Lung (tissue), 12 donors: ENCODE data around the gene PABPN1. TPM values are rescaled to one million over a fixed set of nuclear protein-coding genes. Genes with fewer than 3 reads are reported as not detected.
A peak's percentile ranks its signal among the peaks of the same experiment; 100 is the strongest.

Source experiments
- ATAC-seq: fragments of 200-7000 bp; cut with Tn5 transposase; one replicate; pipeline ENCODE4 v1.9.1; 2020; ENCODE audit warnings: moderate number of reproducible peaks; ENCODE audit not compliant: insufficient read depth, low FRiP score
- DNase-seq, 3 donors: peaks; one replicate each; pipeline ENCODE4 v3.0.0-alpha.2; 2013 to 2017
- H3K27ac ChIP-seq, 2 donors: one replicate each; pipeline ENCODE4 v1.5.1; 2013; ENCODE audit warnings: mild to moderate bottlenecking in 2 of 2, moderate library complexity in 2 of 2, control low read depth in 1 of 2, inconsistent platforms in 1 of 2, low read depth in 1 of 2, low read length in 1 of 2
- H3K27me3 ChIP-seq, 3 donors: one replicate each; pipeline ENCODE4 v1.5.1; 2013; ENCODE audit warnings: low read length in 2 of 3; ENCODE audit not compliant: control insufficient read depth in 3 of 3, insufficient read depth in 3 of 3
- H3K36me3 ChIP-seq, 4 donors: one replicate each; pipeline ENCODE4 v1.5.1; 2013; ENCODE audit warnings: low read length in 4 of 4, mild to moderate bottlenecking in 1 of 4, moderate library complexity in 1 of 4; ENCODE audit not compliant: control insufficient read depth in 4 of 4, insufficient read depth in 4 of 4
- H3K4me1 ChIP-seq, 5 donors: one replicate each; pipeline ENCODE4 v1.5.1; 2013; ENCODE audit warnings: low read length in 5 of 5, mild to moderate bottlenecking in 2 of 5, moderate library complexity in 1 of 5; ENCODE audit not compliant: control insufficient read depth in 5 of 5, insufficient read depth in 5 of 5
- H3K4me3 ChIP-seq: one replicate; pipeline ENCODE4 v1.5.1; 2013; ENCODE audit warnings: mild to moderate bottlenecking, control low read depth, moderate library complexity
- H3K9ac ChIP-seq, 2 donors: one replicate each; pipeline ENCODE4 v1.5.1; 2013; ENCODE audit warnings: low read length in 2 of 2, control low read depth in 1 of 2; ENCODE audit not compliant: insufficient read depth in 1 of 2
- H3K9me3 ChIP-seq, 4 donors: one replicate each; pipeline ENCODE4 v1.5.1; 2013; ENCODE audit warnings: low read length in 3 of 4, mild to moderate bottlenecking in 1 of 4, moderate library complexity in 1 of 4; ENCODE audit not compliant: control insufficient read depth in 4 of 4, insufficient read depth in 3 of 4
- WGBS, 2 donors: extraction: QIAGEN DNeasy Blood & Tissue Kit; methylation state at CpG; one replicate each; pipeline ENCODE4 v1.1.7; 2013; 5-methylcytosine and 5-hydroxymethylcytosine counted together
- polyA plus RNA-seq, 2 donors: library from polyadenylated mRNA; stranded (reverse); fragments of 200-250 nt; gene quantifications; one replicate each; pipeline ENCODE4 v1.2.1, GENCODE V29; 2013
- total RNA-seq, 2 donors: library from RNA; depleted of rRNA in 1 of 2; stranded (reverse); fragments of >200 nt in 1 of 2; gene quantifications; one replicate each; pipeline ENCODE4 v1.2.1, GENCODE V29; 2014 to 2021
- TF ChIP-seq, protein P1 (sequence below): IDR thresholded peaks from 2 replicates; pipeline ENCODE4 v1.5.1; 2012; ENCODE audit warnings: mild to moderate bottlenecking; ENCODE audit errors: control extremely low read depth, extremely low read depth
- donor health status: control.
- donor health status: control.
- donor health status: Bipolar disorder and iron deficiency.
- donor health status: healthy.
- donor health status: DM: yes; HTN: yes; CAD: no.

Gene PABPN1
- total and polyA plus RNA-seq, 4 donors: 66.0 to 183 (median 103) TPM

DNA sequence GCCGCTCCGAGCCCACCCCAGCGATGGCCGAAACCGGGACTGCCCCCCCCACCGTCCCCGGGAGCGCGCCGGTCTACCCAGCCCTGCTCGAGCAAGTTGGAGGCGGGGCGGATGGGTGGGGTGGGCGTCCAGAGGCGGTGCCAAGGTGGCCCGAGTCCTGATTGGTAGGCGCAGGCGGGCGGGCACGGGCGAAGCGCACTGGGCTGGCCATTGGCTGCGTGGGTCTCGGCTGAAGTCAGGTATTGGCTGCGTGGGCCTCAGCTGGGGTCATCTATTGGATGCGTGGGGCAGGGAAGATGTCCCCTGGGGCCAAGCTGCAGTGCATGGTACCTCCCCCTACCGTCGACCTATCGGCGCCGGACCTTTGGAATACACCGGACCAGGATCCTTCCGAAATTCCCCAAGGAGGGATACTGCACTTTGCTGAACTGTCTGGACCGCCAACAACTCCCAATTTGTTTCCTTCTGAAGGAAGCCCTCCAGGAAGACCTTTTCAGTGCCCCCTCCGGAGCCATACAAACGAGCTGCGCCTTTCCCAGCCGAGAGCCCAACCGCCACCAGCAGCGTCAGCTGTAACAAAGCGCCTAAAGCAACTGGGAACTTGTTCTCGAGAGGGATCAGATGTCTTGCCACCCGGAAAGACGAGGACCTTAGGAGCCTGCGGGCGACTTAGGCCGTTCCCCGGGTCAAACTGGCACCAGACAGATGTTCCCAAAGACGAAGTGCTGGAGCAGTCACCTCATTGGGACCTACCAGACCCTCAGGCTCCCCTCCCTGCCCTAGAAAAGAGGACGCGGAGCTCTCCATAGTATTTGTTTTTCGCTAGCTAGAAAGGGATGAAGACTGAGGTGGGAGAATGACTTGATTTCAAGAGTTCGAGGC is 35.0 kb upstream of the PABPN1 start, which contains the start of gene HOMEZ:
TSS of gene HOMEZ (minus strand) at position 113 of the 882 bp plus-strand sequence. CDS start 180 bp downstream, outside the sequence.
- H3K9me3 ChIP-seq: no peaks in the 10 kb centered on the region
- H3K27me3 ChIP-seq: no peaks in the 10 kb centered on the region
- peak within 1 kb of the TSS; percentile 77 for H3K4me3 ChIP-seq
- DNase-seq (peak; percentile 99), ATAC-seq (peak; percentile 99)
- TF ChIP-seq, protein P1, sequence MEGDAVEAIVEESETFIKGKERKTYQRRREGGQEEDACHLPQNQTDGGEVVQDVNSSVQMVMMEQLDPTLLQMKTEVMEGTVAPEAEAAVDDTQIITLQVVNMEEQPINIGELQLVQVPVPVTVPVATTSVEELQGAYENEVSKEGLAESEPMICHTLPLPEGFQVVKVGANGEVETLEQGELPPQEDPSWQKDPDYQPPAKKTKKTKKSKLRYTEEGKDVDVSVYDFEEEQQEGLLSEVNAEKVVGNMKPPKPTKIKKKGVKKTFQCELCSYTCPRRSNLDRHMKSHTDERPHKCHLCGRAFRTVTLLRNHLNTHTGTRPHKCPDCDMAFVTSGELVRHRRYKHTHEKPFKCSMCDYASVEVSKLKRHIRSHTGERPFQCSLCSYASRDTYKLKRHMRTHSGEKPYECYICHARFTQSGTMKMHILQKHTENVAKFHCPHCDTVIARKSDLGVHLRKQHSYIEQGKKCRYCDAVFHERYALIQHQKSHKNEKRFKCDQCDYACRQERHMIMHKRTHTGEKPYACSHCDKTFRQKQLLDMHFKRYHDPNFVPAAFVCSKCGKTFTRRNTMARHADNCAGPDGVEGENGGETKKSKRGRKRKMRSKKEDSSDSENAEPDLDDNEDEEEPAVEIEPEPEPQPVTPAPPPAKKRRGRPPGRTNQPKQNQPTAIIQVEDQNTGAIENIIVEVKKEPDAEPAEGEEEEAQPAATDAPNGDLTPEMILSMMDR: no peak
- H3K9ac ChIP-seq: peak within 1 kb of the TSS; percentile 74 to 87
- 0 to 1% methylated on average over 51 to 53 of the region's 53 CpGs for WGBS, 2 donors
- H3K36me3 ChIP-seq: peaks cover 0 to 4% (median 0%) of the 10 kb centered on the region in 4 donors
- peaks cover 3 to 14% (median 8%) of the 10 kb centered on the region in 5 donors for H3K4me1 ChIP-seq
- H3K27ac ChIP-seq: peak within 1 kb of the TSS; percentile 94 to 97

GRCh38 chr14:23286902-23287479 is 34.3 kb upstream of the PABPN1 start:
- WGBS, 2 donors: 51 to 53% methylated on average over 6 of the region's 6 CpGs
- H3K4me3 ChIP-seq: no peak overlapping the region

DNA sequence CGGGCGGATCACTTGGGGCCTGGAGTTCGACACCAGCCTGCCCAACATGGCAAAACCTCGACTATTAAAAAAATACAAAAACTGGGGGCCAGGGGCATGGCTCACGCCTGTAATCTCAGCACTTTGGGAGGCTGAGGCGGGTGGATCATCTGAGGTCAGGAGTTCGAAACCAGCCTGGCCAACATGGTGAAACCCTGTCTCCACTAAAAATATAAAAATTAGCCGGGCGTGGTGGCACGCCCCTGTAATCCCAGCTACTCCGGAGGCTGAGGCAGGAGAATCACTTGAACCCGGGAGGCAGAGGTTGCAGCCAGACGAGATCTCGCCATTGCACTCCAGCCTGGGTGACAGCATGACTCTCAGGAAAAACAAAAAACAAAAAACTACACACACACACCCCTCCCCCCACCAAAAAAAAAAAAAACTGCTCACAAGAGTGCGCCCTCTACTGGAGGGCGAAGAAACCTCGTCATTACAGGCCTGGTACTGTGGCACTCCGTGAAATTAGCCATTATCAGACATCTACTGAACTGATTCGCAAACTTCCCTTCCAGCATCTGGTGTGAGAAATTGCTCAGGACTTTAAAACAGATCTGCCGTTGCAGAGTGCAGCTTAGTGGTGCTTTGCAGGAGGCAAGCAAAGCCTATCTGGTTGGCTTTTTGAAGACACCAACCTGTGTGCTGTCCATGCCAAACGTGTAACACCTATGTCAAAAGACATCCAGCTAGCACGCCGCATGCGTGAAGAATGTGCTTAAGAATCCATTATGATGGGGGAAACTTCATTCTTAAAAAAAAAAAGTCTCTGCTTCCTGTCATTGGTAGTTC is 26.3 kb upstream of the PABPN1 start:
- peak overlapping the region in 1 of 2 donors; percentile 23 for H3K9ac ChIP-seq
- H3K27me3 ChIP-seq: peaks cover 0 to 10% (median 0%) of the 10 kb centered on the region in 3 donors
- H3K27ac ChIP-seq: no peak overlapping the region
- peaks cover 1 to 7% (median 3%) of the 10 kb centered on the region in 5 donors for H3K4me1 ChIP-seq
- 28 to 29% methylated on average over 24 of the region's 24 CpGs for WGBS, 2 donors
- H3K4me3 ChIP-seq: no peak overlapping the region
- ATAC-seq (peak; percentile 60), DNase-seq (peak; percentile 52 to 69 (median 69))
- H3K9me3 ChIP-seq: no peaks in the 10 kb centered on the region
- TF ChIP-seq, protein P1: peak; percentile 59
- H3K36me3 ChIP-seq: peaks cover 0 to 7% (median 4%) of the 10 kb centered on the region in 4 donors

More at GRCh38 chr14:23286902-23287479, 34.3 kb upstream of the PABPN1 start:
- peak in 1 of 3 donors; percentile 40 for DNase-seq
- Histone ChIP-seq H3K36me3 (peaks cover 0 to 1% (median 0%) of the 10 kb centered on the region in 4 donors), H3K4me1 (peaks cover 3 to 14% (median 8%) of the 10 kb centered on the region in 5 donors), H3K27me3 (peaks cover 0 to 4% (median 0%) of the 10 kb centered on the region in 3 donors), H3K9ac (peak overlapping the region in 1 of 2 donors; percentile 80), H3K9me3 (no peaks in the 10 kb centered on the region), H3K27ac (peak overlapping the region; percentile 82 to 92)
- ATAC-seq: no peak
- TF ChIP-seq, protein P1: no peak
